G401.6 (cell line): ENCODE results near the gene C21orf91.

Experiments used
- FAIRE-seq: peaks from 2 replicates; lab custom pipeline; 2012; peaks lifted over from hg19 to GRCh38; lab: Jason Lieb, UNC

Gene C21orf91

GRCh38 chr21:17797967-17798366, 21.2 kb downstream of the C21orf91 start:
- no peak for FAIRE-seq

GRCh38 chr21:17796503-17796902, 22.7 kb downstream of the C21orf91 start:
- no peak for FAIRE-seq

GRCh38 chr21:17796037-17796403, 23.1 kb downstream of the C21orf91 start:
- FAIRE-seq, result no peak

GRCh38 chr21:17795146-17796036, 23.8 kb downstream of the C21orf91 start:
- FAIRE-seq, result no peak

- no peak for FAIRE-seq
These were observed 24.5 kb downstream of the C21orf91 start for GRCh38 chr21:17794518-17795145.

- no peak for FAIRE-seq
These were observed 25.7 kb downstream of the C21orf91 start for GRCh38 chr21:17793246-17794123.

GRCh38 chr21:17789656-17790055, 29.5 kb downstream of the C21orf91 start:
- FAIRE-seq, result no peak

- no peak for FAIRE-seq
These were observed 30.1 kb downstream of the C21orf91 start for GRCh38 chr21:17789069-17789468.

GRCh38 chr21:17786851-17787181, 32.3 kb downstream of the C21orf91 start:
- FAIRE-seq, result no peak

GRCh38 chr21:17786071-17786850, 32.9 kb downstream of the C21orf91 start:
- no peak for FAIRE-seq

- FAIRE-seq, result no peak
These were observed 33.8 kb downstream of the C21orf91 start for GRCh38 chr21:17785403-17785788.

- no peak for FAIRE-seq
These were observed 34.4 kb downstream of the C21orf91 start for GRCh38 chr21:17784604-17785402.

GRCh38 chr21:17784180-17784598, 35.0 kb downstream of the C21orf91 start:
- no peak for FAIRE-seq

GRCh38 chr21:17783481-17784179, 35.5 kb downstream of the C21orf91 start:
- FAIRE-seq, result no peak

- no peak for FAIRE-seq
These were observed 36.2 kb downstream of the C21orf91 start for GRCh38 chr21:17783003-17783402.

GRCh38 chr21:17782051-17782450, 37.1 kb downstream of the C21orf91 start:
- FAIRE-seq, result no peak

- no peak for FAIRE-seq
These were observed 37.6 kb downstream of the C21orf91 start for GRCh38 chr21:17781524-17781923.

GRCh38 chr21:17780539-17780938, 38.6 kb downstream of the C21orf91 start:
- no peak for FAIRE-seq

- FAIRE-seq, result no peak
These were observed 39.2 kb downstream of the C21orf91 start for GRCh38 chr21:17779980-17780379.

GRCh38 chr21:17779496-17779895, 39.7 kb downstream of the C21orf91 start:
- FAIRE-seq, result no peak
